AG09319 (cell line): ENCODE data around the gene IL3.

ENCODE experiments used
- DNase-seq: peaks from one replicate; pipeline ENCODE4 v3.0.0-alpha.2; 2010; ENCODE audit warnings: low read depth; ENCODE audit errors: extremely low read depth
- CTCF ChIP-seq: IDR thresholded peaks from 2 replicates; pipeline ENCODE4 v1.5.1; 2011; ENCODE audit warnings: low read depth, mild to moderate bottlenecking, inconsistent platforms, low read length, moderate library complexity

Gene IL3

GRCh38 chr5:132110195-132110594 is 49.7 kb downstream of the IL3 start:
- no peak for DNase-seq
- TF ChIP-seq CTCF, result no peak

- TF ChIP-seq CTCF, result no peak
- DNase-seq, result no peak
Observed at GRCh38 chr5:132110930-132111329, 50.5 kb downstream of the IL3 start.

GRCh38 chr5:132112111-132112510 is 51.7 kb downstream of the IL3 start:
- no peak for DNase-seq
- no peak for TF ChIP-seq CTCF
